ENCODE measurements around the gene TNFAIP3. TPM values are rescaled to one million over a fixed set of nuclear protein-coding genes. Genes with fewer than 3 reads are reported as not detected.

Gene TNFAIP3
- 7.4 and 37.7 TPM in 2 replicates for total RNA-seq

DNA sequence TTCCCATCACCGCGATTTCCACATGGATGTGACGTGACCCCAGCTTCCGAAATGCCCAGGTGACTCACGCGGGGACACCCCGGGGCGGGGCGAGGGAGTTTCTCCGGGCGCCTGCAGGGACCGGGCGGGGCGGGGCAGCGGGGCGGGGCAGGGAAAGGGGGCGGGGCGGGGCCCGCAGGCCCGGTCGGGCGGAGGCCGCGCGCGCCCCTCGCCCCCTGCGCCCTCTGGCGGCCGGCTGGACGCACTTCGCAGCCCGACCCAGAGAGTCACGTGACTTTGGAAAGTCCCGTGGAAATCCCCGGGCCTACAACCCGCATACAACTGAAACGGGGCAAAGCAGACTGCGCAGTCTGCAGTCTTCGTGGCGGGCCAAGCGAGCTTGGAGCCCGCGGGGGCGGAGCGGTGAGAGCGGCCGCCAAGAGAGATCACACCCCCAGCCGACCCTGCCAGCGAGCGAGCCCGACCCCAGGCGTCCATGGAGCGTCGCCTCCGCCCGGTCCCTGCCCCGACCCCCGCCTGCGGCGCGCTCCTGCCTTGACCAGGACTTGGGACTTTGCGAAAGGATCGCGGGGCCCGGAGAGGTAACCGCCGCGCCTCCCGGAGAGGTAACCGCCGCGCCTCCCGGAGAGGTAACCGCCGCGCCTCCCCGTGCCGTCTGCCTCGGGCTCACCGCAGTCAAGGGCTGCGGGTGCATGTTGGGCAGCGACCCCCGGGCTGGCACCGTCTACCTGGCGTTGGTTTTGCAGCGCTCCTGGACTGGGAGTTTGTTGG is at the start of gene TNFAIP3:
Gene TNFAIP3, plus strand, starts transcription at position 346 of the 771 bp plus-strand sequence. CDS start 3,969 bp downstream, outside the sequence.

Other genes starting within 250 kb of the TNFAIP3 start
- 12.8 and 25.3 TPM in 2 replicates for gene PERP, start 240.2 kb downstream of the TNFAIP3 start, total RNA-seq

Data from cardiac atrium fibroblast (primary cell).